ENCODE data around the gene HESX1.

HESX1 gene

DNA sequence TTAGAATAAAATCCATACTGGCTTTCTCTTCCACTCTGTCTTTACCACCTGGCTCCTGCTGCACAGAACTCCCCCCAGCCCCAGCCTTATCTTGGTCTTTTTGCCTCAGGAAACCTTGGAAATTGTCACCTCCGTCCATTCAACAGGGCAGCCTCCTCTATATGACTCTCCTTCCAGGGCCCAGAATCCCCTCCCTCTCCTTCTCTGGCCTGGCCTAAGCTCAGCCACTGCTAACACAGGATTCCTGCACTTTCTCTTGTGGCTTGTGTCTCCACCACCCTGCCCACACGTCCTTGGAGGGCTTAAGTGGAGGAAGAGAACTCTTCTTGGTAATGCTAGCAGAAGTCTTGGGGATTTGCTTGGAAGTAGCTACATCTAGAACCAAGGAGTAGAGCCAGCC, 33.1 kb downstream of the HESX1 start:
- no peak for DNase-seq (ENCODE audit: low spot score)

DNA sequence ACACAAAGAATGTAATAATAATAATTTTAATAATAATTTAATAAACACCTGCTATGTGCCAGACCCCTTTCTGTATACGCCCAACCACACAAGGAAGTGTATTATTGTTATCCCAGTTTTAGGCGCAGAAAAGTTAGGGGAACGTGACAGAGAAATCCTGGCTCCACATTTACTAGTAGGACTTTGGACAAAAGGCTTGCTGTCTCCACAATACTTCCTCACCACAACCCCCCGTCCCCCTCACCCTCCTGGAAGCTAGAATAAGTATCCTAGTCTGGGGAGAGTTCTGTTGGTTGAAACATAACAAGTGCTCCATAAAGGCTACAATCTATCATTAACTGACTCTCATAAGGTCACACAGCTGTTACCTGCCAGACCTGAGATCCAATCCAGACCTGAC, 34.1 kb downstream of the HESX1 start:
- no peak for DNase-seq (ENCODE audit: low spot score)

GRCh38 chr3:57164657-57165573, 34.9 kb downstream of the HESX1 start, which contains the start of gene IL17RD:
IL17RD (minus strand) TSS chr3:57165353; CDS start chr3:57165286, 67 bp downstream.
- peak; percentile 88 for DNase-seq (ENCODE audit: low spot score)

- no peak for DNase-seq (ENCODE audit: low spot score)
Measured at GRCh38 chr3:57164217-57164656, 35.5 kb downstream of the HESX1 start.

DNA sequence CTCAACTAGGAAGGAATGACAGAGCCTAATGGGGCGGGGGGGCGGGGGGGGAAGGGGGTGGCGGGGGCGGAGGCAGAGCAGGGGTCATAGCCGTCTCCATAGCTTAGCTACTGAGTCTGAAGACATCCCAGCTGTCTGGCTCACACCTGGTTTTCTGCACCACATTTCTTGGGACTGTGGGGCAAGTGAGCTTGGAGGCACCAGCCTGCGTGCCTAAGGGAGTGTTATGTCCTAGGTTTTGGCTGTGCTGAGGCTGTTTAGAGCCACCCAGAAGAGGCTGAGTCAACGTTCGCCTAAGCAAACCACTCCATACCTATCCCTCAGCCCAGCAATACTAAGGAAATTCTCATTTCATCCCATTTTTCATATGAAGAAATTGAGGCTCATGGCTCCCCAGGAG, 36.0 kb downstream of the HESX1 start:
- DNase-seq (ENCODE audit: low spot score) = no peak

DNA sequence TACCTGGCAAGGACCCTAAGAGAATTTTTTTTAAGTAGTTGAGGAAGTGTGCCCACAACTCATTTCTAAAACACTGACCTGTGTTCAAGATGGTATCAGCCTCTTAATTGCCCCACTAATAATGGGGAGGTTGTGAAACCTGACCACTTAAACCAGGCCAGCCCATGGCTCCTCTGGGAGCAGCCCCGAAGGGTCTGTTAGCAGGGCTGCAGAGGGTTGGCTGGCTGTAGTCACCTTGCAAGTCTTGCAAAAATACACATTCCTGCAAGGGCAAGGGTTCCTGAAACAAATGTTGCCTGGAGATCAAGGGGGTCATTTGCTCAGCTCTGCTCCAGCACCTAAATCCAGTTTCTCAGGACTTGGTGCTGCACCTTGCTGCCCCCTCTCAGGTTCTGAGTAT, 37.9 kb downstream of the HESX1 start:
- no peak for DNase-seq (ENCODE audit: low spot score)

- no peak for DNase-seq (ENCODE audit: low spot score)
Measured at GRCh38 chr3:57160765-57161538, 38.8 kb downstream of the HESX1 start.

GRCh38 chr3:57160076-57160764, 39.6 kb downstream of the HESX1 start:
- no peak for DNase-seq (ENCODE audit: low spot score)

GRCh38 chr3:57158813-57159738, 40.7 kb downstream of the HESX1 start:
- DNase-seq (ENCODE audit: low spot score) = no peak

DNA sequence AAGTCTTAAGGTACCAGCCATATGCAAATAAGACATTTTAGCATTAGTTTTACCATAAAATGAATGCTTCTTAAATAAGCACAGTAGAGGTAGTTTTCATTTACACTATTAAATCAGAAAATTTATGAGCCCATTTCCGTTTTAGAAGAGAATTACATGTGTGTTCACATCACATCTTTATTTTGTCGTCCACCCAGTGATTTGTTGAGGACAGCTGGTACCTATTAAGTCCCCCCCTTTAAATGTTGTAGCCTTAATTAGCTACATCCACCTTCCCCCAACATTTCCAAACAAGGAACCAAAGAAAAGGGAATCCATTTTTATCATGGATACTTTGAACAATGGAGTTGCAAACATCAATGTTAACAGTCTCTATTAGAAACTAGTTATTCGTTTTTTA, 41.5 kb downstream of the HESX1 start:
- DNase-seq (ENCODE audit: low spot score) = no peak

GRCh38 chr3:57157545-57157944, 42.2 kb downstream of the HESX1 start:
- no peak for DNase-seq (ENCODE audit: low spot score)

- DNase-seq (ENCODE audit: low spot score) = no peak
Measured at GRCh38 chr3:57155310-57155643, 44.5 kb downstream of the HESX1 start.

DNA sequence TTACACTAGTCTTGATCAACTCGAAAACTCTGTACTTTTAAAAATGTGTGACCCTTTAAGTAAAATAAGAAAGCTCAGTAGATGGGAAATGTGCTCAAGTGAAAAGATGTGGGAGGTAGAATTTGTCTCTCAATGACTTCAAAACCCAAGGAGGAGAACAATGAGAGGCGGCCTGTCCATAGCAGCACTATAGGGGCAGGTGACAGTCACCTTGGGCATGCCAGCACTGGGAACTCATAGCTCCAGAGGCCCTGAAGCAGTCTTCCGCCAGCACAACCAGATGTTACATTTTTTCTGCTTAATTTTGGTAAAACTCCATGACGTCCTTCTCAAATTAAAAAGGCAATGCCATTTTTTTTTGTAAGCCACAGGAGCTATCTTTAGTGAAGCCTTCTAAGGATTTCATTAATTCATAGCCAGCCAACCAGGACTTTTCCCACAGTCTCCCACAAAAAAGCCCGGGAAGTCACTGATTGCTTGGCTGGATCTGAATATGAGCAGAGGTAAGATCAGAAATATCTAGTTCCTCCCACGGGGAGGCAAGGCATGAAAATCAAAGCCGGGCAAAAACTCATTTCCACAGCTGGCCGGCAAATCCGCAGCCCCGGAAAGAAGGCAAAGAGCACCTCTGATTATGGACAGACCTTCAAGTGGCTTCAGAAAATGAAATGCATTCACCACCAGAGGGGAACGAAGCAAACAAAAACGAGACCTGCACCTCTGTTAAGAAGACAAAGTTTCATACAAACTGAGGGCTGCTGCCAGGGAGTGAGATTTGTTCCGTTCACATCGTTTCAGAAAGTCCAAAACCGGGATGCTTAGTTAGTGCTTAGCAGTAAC, 45.1 kb downstream of the HESX1 start:
- no peak for DNase-seq (ENCODE audit: low spot score)

GRCh38 chr3:57152151-57153143, 47.3 kb downstream of the HESX1 start:
- DNase-seq (ENCODE audit: low spot score) = no peak

DNA sequence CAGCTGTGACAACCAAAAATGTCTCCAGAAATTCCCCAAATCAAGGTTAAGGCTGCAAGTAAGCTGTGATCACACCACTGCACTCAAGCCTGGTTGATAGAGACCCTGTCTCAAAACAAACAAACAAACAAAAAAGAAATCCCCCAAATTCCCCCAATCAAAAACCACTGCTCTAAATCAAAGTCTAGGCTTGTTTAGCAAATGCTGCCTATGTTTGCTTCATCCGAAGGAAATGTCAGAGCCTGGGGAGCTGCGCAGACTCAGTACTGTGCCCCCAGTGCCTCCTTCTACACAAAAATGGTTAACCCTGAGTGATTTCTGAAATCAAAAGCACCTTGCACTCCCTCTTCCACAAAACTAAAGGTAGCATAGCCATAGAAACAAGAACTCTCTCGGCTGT, 48.0 kb downstream of the HESX1 start:
- DNase-seq (ENCODE audit: low spot score) = no peak

GRCh38 chr3:57151021-57151449, 48.7 kb downstream of the HESX1 start:
- no peak for DNase-seq (ENCODE audit: low spot score)

DNA sequence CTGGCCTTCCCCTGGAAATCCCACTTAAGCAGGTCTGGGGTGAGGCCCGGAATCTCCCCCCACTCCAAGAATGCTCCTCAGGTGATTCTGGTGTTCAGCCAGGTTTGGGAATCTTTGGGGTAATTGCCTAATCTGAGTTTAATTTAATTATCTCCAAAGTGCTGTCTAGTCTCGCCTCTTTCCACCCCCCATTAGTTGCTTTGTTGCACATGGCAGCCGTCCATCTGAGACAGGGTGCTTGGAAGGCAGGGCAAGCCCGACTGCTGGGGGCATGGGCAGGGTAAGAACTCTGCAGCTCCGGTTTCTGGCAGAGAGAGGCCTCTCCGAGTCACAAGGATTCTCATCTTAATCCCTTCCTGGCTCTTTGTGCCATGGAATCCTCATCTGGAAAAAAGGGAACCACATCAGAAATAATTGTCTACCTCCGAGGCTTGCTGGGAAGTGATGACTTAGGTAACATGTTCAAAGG, 49.6 kb downstream of the HESX1 start:
- DNase-seq (ENCODE audit: low spot score) = no peak

Data from LoVo (cell line).